ENCODE measurements around the gene RAPSN.

RAPSN gene

GRCh38 chr11:47448566-47449427, at the start of gene RAPSN:
Gene RAPSN (minus strand): TSS chr11:47449136. CDS start chr11:47448964, 172 bp downstream.
- DNase-seq: no peak

GRCh38 chr11:47498149-47498548, 49.2 kb upstream of the RAPSN start:
- DNase-seq: no peak

GRCh38 chr11:47496808-47497207, 47.9 kb upstream of the RAPSN start:
- no peak for DNase-seq

- DNase-seq: no peak
Measured at GRCh38 chr11:47495856-47496217, 46.9 kb upstream of the RAPSN start.

GRCh38 chr11:47495011-47495855, 46.3 kb upstream of the RAPSN start:
- no peak for DNase-seq

- no peak for DNase-seq
Measured at GRCh38 chr11:47489395-47489755, 40.4 kb upstream of the RAPSN start.

- no peak for DNase-seq
Measured at GRCh38 chr11:47488674-47489394, 39.9 kb upstream of the RAPSN start.

GRCh38 chr11:47488111-47488510, 39.2 kb upstream of the RAPSN start:
- DNase-seq: no peak

- no peak for DNase-seq
Measured at GRCh38 chr11:47487421-47487820, 38.5 kb upstream of the RAPSN start.

- no peak for DNase-seq
Measured at GRCh38 chr11:47485107-47485506, 36.2 kb upstream of the RAPSN start.

- DNase-seq: no peak
Measured at GRCh38 chr11:47483457-47483856, 34.5 kb upstream of the RAPSN start.

GRCh38 chr11:47480762-47481161, 31.8 kb upstream of the RAPSN start:
- DNase-seq: no peak

GRCh38 chr11:47478651-47479329, 29.9 kb upstream of the RAPSN start:
- DNase-seq: no peak

- no peak for DNase-seq
Measured at GRCh38 chr11:47477753-47478152, 28.8 kb upstream of the RAPSN start.

- DNase-seq: no peak
Measured at GRCh38 chr11:47477323-47477722, 28.4 kb upstream of the RAPSN start.

GRCh38 chr11:47470671-47471070, 21.7 kb upstream of the RAPSN start:
- DNase-seq: no peak

- DNase-seq: no peak
Measured at GRCh38 chr11:47469361-47470179, 20.6 kb upstream of the RAPSN start.

GRCh38 chr11:47468598-47469214, 19.8 kb upstream of the RAPSN start:
- no peak for DNase-seq

- no peak for DNase-seq
Measured at GRCh38 chr11:47467357-47467756, 18.4 kb upstream of the RAPSN start.

GRCh38 chr11:47466701-47467250, 17.8 kb upstream of the RAPSN start:
- DNase-seq: no peak

- DNase-seq: no peak
Measured at GRCh38 chr11:47466201-47466600, 17.3 kb upstream of the RAPSN start.

Measured in activated CD4-positive, alpha-beta T cell treated with anti-CD3 and anti-CD28 coated beads, Interleukin-2, amount 50 U/mL, for 4 hours (primary cell).